ENCODE results near the gene TNFAIP8L2.
A peak's percentile ranks its signal among the peaks of the same experiment; 100 is the strongest.

GRCh38 chr1:151132335-151133017 is 24.0 kb upstream of the TNFAIP8L2 start:
- TF ChIP-seq CTCF (IDR thresholded peaks at IDR 0.05): no peak
- TF ChIP-seq EZH2 (IDR thresholded peaks at IDR 0.05): peak; percentile 63
- TF ChIP-seq EZH2phosphoT487 (IDR thresholded peaks at IDR 0.05): peak; percentile 2

Data from neural progenitor cell (in vitro differentiated cells).